NCI-H460 (cell line): ENCODE data around the gene NOVA2. TPM values are rescaled to one million over a fixed set of nuclear protein-coding genes. Genes with fewer than 3 reads are reported as not detected.
"Not testable (repeated sequence)": the region's sequence is repeated elsewhere in the genome, so short reads cannot be mapped to it uniquely, and the experiment has no call there.

Source experiments
- DNase-seq: peaks from one replicate; pipeline ENCODE4 v3.0.0-alpha.2; 2016; ENCODE audit warnings: low read depth; ENCODE audit errors: extremely low read depth
- small RNA-seq, 2 experiments: library from RNA; depleted of rRNA; stranded (forward); fragments of <200 nt; gene quantifications; one replicate each; pipeline ENCODE3, GENCODE V24; 2014
- total RNA-seq: library from RNA; depleted of rRNA; stranded (reverse); fragments of >200 nt; shearing (Covaris generic); gene quantifications from 2 replicates; pipeline ENCODE4 v1.2.3, GENCODE V29; 2014; rRNA removed

Gene NOVA2
- total RNA-seq, 1 experiment from 2014 or later, result not detected

GRCh38 chr19:45899253-45899652, 74.4 kb downstream of the NOVA2 start:
- DNase-seq, result no peak

GRCh38 chr19:45897261-45897812, 76.3 kb downstream of the NOVA2 start:
- DNase-seq, result no peak

GRCh38 chr19:45895983-45896599, 77.6 kb downstream of the NOVA2 start:
- DNase-seq, result not testable (repeated sequence)

- no peak for DNase-seq
Measured at GRCh38 chr19:45895519-45895972, 78.1 kb downstream of the NOVA2 start.

GRCh38 chr19:45890877-45891276, 82.8 kb downstream of the NOVA2 start:
- DNase-seq, result no peak

- no peak for DNase-seq
Measured at GRCh38 chr19:45889210-45889885, 84.3 kb downstream of the NOVA2 start.

- no peak for DNase-seq
Measured at GRCh38 chr19:45887200-45887710, 86.4 kb downstream of the NOVA2 start.

GRCh38 chr19:45886427-45887199, 87.1 kb downstream of the NOVA2 start:
- peak; percentile 86 for DNase-seq

- peak; percentile 88 for DNase-seq
Measured at GRCh38 chr19:45885556-45886426, 87.9 kb downstream of the NOVA2 start, which contains the start of gene IRF2BP1. Gene IRF2BP1 (minus strand): TSS chr19:45886141. CDS start chr19:45885774, 367 bp downstream.

- DNase-seq, result no peak
Measured at GRCh38 chr19:45884682-45885555, 88.7 kb downstream of the NOVA2 start.

- DNase-seq, result no peak
Measured at GRCh38 chr19:45883881-45884681, 89.6 kb downstream of the NOVA2 start.

Small RNA genes within 50 kb of the gene (small RNA-seq; reads per million reads assigned to genes)
- gene MIR769, result 5.5 to 120 reads per million in 2 experiments

Other genes starting within 250 kb of the NOVA2 start
- gene FBXO46, start 243.0 kb downstream of the NOVA2 start, total RNA-seq, result 9.8 and 11.5 TPM in 2 replicates
- gene MEIOSIN, start 240.4 kb downstream of the NOVA2 start, total RNA-seq, result not detected in 2 replicates
- 10.3 and 13.3 TPM in 2 replicates for gene SIX5, start 204.6 kb downstream of the NOVA2 start, total RNA-seq
- 10.1 and 10.6 TPM in 2 replicates for gene DMPK, start 191.4 kb downstream of the NOVA2 start, total RNA-seq
- gene DMWD, start 181.0 kb downstream of the NOVA2 start, total RNA-seq, result 21.2 and 21.9 TPM in 2 replicates
- gene RSPH6A, start 158.6 kb downstream of the NOVA2 start, total RNA-seq, result 0.05 TPM in 1 of 2 replicates, not detected in the other
- gene SYMPK, start 110.7 kb downstream of the NOVA2 start, total RNA-seq, result 26.6 and 27.8 TPM in 2 replicates
- gene FOXA3, start 109.5 kb downstream of the NOVA2 start, total RNA-seq, result 0.14 TPM in 1 of 2 replicates, not detected in the other
- 19.2 and 19.7 TPM in 2 replicates for gene IRF2BP1, start 87.7 kb downstream of the NOVA2 start, total RNA-seq
- gene MYPOP, start 71.3 kb downstream of the NOVA2 start, total RNA-seq, result 1.2 and 2.7 TPM in 2 replicates
- not detected in 2 replicates for gene NANOS2, start 59.1 kb downstream of the NOVA2 start, total RNA-seq
- gene CCDC61, start 21.6 kb upstream of the NOVA2 start, total RNA-seq, result 1.5 and 3.7 TPM in 2 replicates
- gene PGLYRP1, start 49.2 kb upstream of the NOVA2 start, total RNA-seq, result not detected in 2 replicates
- gene IGFL4, start 67.1 kb upstream of the NOVA2 start, total RNA-seq, result 0.25 TPM in 1 of 2 replicates, not detected in the other
- gene IGFL3, start 150.8 kb upstream of the NOVA2 start, total RNA-seq, result not detected in 2 replicates
- not detected in 2 replicates for gene IGFL2, start 174.4 kb upstream of the NOVA2 start, total RNA-seq